HCT116 (cell line): ENCODE data around the gene HTR1E. TPM values are rescaled to one million over a fixed set of nuclear protein-coding genes. Genes with fewer than 3 reads are reported as not detected.

Source experiments
- ATAC-seq: fragments of 200-7000 bp; cut with Tn5 transposase; 2 replicates; pipeline ENCODE4 v1.9.1; 2020; ENCODE audit warnings: mild to moderate bottlenecking, moderate library complexity
- BruUV-seq: library from RNA; stranded (reverse); fragments of 400-500 nt; replicated peaks from 2 replicates; lab custom pipeline; 2021; lab: Mats Ljungman, UMichigan
- CTCF ChIA-PET: fragments of 300-600 bp; sonication (Branson Sonifier 250); formaldehyde crosslinking; loops from one replicate; lab custom pipeline; 2021; ENCODE audit warnings: antibody characterized with exemption; lab: Charles Lee
- POLR2A ChIA-PET: fragments of 300-600, 350-600 bp; sonication (Branson Sonifier 250); formaldehyde crosslinking; loops from one replicate; lab custom pipeline; 2021; ENCODE audit warnings: antibody characterized with exemption; lab: Charles Lee
- RAD21 ChIA-PET, 2 experiments: fragments of 300-600 bp; sonication (Branson Sonifier 250); formaldehyde crosslinking; loops; one replicate each; lab custom pipeline; 2023; ENCODE audit warnings: low total read pairs in 2 of 2; ENCODE audit not compliant: uncharacterized antibody in 2 of 2, unreplicated experiment in 2 of 2, low non-redundant PET in 1 of 2; lab: Charles Lee
- DNase-seq: peaks from one replicate; pipeline ENCODE4 v3.0.0-alpha.2; 2010; ENCODE audit warnings: low read depth, low spot score
- H2AFZ ChIP-seq: fragments of 200-600 bp; shearing (Covaris generic), sonication (generic); 2 replicates; pipeline ENCODE4 v1.6.1; 2017; ENCODE audit warnings: low read depth, mixed run types, mixed read lengths, antibody characterized with exemption, low read length; ENCODE audit not compliant: poor library complexity, severe bottlenecking
- H3K27ac ChIP-seq: 2 replicates; pipeline ENCODE4 v1.5.1; 2012; ENCODE audit warnings: low read depth, low read length
- H3K27me3 ChIP-seq: fragments of 200-600 bp; sonication (generic); 2 replicates; pipeline ENCODE4 v1.6.1; 2016; ENCODE audit warnings: mixed run types, low read length, mixed read lengths; ENCODE audit not compliant: insufficient read depth
- H3K36me3 ChIP-seq, 2 experiments: fragments of 200-500 bp in 1 of 2; fragments of 200-600 bp in 1 of 2; sonication (Bioruptor generic) in 1 of 2; sonication (generic) in 1 of 2; 2 replicates each; pipeline versions ENCODE4 v1.5.1 to v1.6.1; 2014 to 2016; ENCODE audit warnings: low read length in 2 of 2, inconsistent platforms in 1 of 2, mixed read lengths in 1 of 2, mixed run types in 1 of 2; ENCODE audit not compliant: insufficient read depth in 2 of 2, control insufficient read depth in 1 of 2
- H3K4me1 ChIP-seq, 2 experiments: fragments of 200-600 bp in 1 of 2; sonication (generic) in 1 of 2; 2 replicates each; pipeline versions ENCODE4 v1.5.1 to v1.6.1; 2012 to 2017; ENCODE audit warnings: low read length in 2 of 2, inconsistent platforms in 1 of 2, mild to moderate bottlenecking in 1 of 2, mixed read lengths in 1 of 2, mixed run types in 1 of 2, moderate library complexity in 1 of 2; ENCODE audit not compliant: insufficient read depth in 2 of 2, control insufficient read depth in 1 of 2
- H3K4me2 ChIP-seq: fragments of 200-600 bp; sonication (generic); 2 replicates; pipeline ENCODE4 v1.6.1; 2017; ENCODE audit warnings: mixed run types, low read length, mixed read lengths
- H3K4me3 ChIP-seq, 2 experiments: fragments of 200-600 bp in 1 of 2; sonication (generic) in 1 of 2; replicated peaks in 1 of 2; 2 replicates each; pipeline ENCODE4 v1.5.1; 2011 to 2016; ENCODE audit warnings: low read length in 2 of 2, control low read depth in 1 of 2, low read depth in 1 of 2, mild to moderate bottlenecking in 1 of 2, mixed read lengths in 1 of 2, mixed run types in 1 of 2
- H3K79me2 ChIP-seq: fragments of 200-600 bp; sonication (generic); 2 replicates; pipeline ENCODE4 v1.6.1; 2017; ENCODE audit warnings: mild to moderate bottlenecking, mixed run types, low read length, moderate library complexity, mixed read lengths; ENCODE audit not compliant: insufficient read depth
- H3K9ac ChIP-seq: fragments of 200-600 bp; sonication (generic); 2 replicates; pipeline ENCODE4 v1.6.1; 2016; ENCODE audit warnings: low read length, mixed read lengths
- H3K9me2 ChIP-seq: fragments of 200-600 bp; sonication (generic), shearing (Covaris generic); 2 replicates; pipeline ENCODE4 v1.6.1; 2017; ENCODE audit warnings: mixed run types, mild to moderate bottlenecking, moderate library complexity; ENCODE audit not compliant: insufficient read depth
- H3K9me3 ChIP-seq, 2 experiments: fragments of 200-500 bp in 1 of 2; fragments of 200-600 bp in 1 of 2; sonication (Bioruptor generic) in 1 of 2; sonication (generic) in 1 of 2; 2 replicates each; pipeline ENCODE4 v1.6.1; 2014 to 2017; ENCODE audit warnings: low read length in 2 of 2, mixed read lengths in 2 of 2, inconsistent platforms in 1 of 2, low read depth in 1 of 2, mild to moderate bottlenecking in 1 of 2, mixed run types in 1 of 2, moderate library complexity in 1 of 2; ENCODE audit not compliant: control insufficient read depth in 1 of 2, insufficient read depth in 1 of 2
- H4K20me1 ChIP-seq: fragments of 200-600 bp; sonication (generic), shearing (Covaris generic); 2 replicates; pipeline ENCODE4 v1.6.1; 2017; ENCODE audit warnings: mixed run types, mild to moderate bottlenecking, moderate library complexity; ENCODE audit not compliant: insufficient read depth
- ATF3 ChIP-seq: IDR thresholded peaks from 2 replicates; pipeline ENCODE4 v1.6.1; 2012
- CBX3 ChIP-seq: IDR thresholded peaks from 2 replicates; pipeline ENCODE4 v1.6.1; 2012; ENCODE audit warnings: low read depth
- CTCF ChIP-seq, 3 experiments: fragments of 200-600 bp in 1 of 3; sonication (generic) in 1 of 3; IDR thresholded peaks in 2 of 3; conservative IDR thresholded peaks in 1 of 3; 2 replicates each; pipeline ENCODE4 v1.5.1; 2012 to 2017; ENCODE audit warnings: low read depth in 2 of 3, low read length in 2 of 3, antibody characterized with exemption in 1 of 3, borderline replicate concordance in 1 of 3, control low read depth in 1 of 3, mild to moderate bottlenecking in 1 of 3, mixed read lengths in 1 of 3, mixed run types in 1 of 3, moderate library complexity in 1 of 3; ENCODE audit not compliant: insufficient read depth in 1 of 3
- EGR1 ChIP-seq: IDR thresholded peaks from 2 replicates; pipeline ENCODE4 v1.6.1; 2012; ENCODE audit warnings: low read depth
- ELF1 ChIP-seq: IDR thresholded peaks from 2 replicates; pipeline ENCODE4 v1.6.1; 2012; ENCODE audit warnings: low read depth, borderline replicate concordance
- FOSL1 ChIP-seq: IDR thresholded peaks from 2 replicates; pipeline ENCODE4 v1.6.1; 2012; ENCODE audit warnings: low read depth
- POLR2A ChIP-seq: IDR thresholded peaks from 2 replicates; pipeline ENCODE4 v1.7.0; 2011; ENCODE audit warnings: borderline replicate concordance; ENCODE audit not compliant: insufficient read depth, insufficient read length; ENCODE audit errors: extremely low read depth
- POLR2AphosphoS5 ChIP-seq: IDR thresholded peaks from 2 replicates; pipeline ENCODE4 v1.6.1; 2011; ENCODE audit warnings: mild to moderate bottlenecking, low read depth, low read length, moderate library complexity
- RAD21 ChIP-seq: IDR thresholded peaks from 2 replicates; pipeline ENCODE4 v1.6.1; 2012; ENCODE audit warnings: low read depth, mild to moderate bottlenecking
- SP1 ChIP-seq: IDR thresholded peaks from 2 replicates; pipeline ENCODE4 v1.6.1; 2012; ENCODE audit warnings: low read depth
- TCF7L2 ChIP-seq: IDR thresholded peaks from 2 replicates; pipeline ENCODE4 v1.7.0; 2011; ENCODE audit warnings: borderline replicate concordance, inconsistent platforms; ENCODE audit not compliant: insufficient read depth, insufficient read length; ENCODE audit errors: extremely low read depth
- YY1 ChIP-seq: IDR thresholded peaks from 2 replicates; pipeline ENCODE4 v1.6.1; 2011; ENCODE audit warnings: low read length, low read depth, moderate library complexity, mild to moderate bottlenecking; ENCODE audit not compliant: insufficient replicate concordance; ENCODE audit errors: extremely low read depth
- ZBTB33 ChIP-seq: IDR thresholded peaks from 2 replicates; pipeline ENCODE4 v1.6.1; 2011; ENCODE audit warnings: mild to moderate bottlenecking, low read length, moderate library complexity; ENCODE audit not compliant: insufficient replicate concordance; ENCODE audit errors: extremely low read depth
- ZFX ChIP-seq: fragments of 450-650 bp; IDR thresholded peaks from 2 replicates; pipeline ENCODE4 v1.6.1; 2017
- ZNF274 ChIP-seq: fragments of 200-500 bp; sonication (Bioruptor generic); IDR thresholded peaks from 2 replicates; pipeline ENCODE4 v1.6.1; 2014; ENCODE audit warnings: mild to moderate bottlenecking, low read depth, low read length, inconsistent platforms
- intact Hi-C: fragments of 100-400 bp; cut with micrococcal nuclease; formaldehyde crosslinking; loops from 2 replicates; pipeline ENCODE4 v1.10.0; 2022
- total RNA-seq: library from RNA; stranded (reverse); gene quantifications from one replicate; pipeline ENCODE4 v1.2.1, GENCODE V29; 2021; ENCODE audit not compliant: unreplicated experiment

HTR1E gene
- total RNA-seq, 1 experiment from 2014 or later, result not detected

- H3K9me3 ChIP-seq, result no peaks in the 10 kb centered on the region
- H3K4me2 ChIP-seq, result no peak overlapping the region
- no peaks in the 10 kb centered on the region for H3K36me3 ChIP-seq
- CTCF ChIA-PET, result no interaction called here
- ATAC-seq, result no peak
- no TSS peak for BruUV-seq
- no peak for TF ChIP-seq ZNF274
- no peak for TF ChIP-seq YY1
- TF ChIP-seq EGR1, result no peak
- no peak for TF ChIP-seq FOSL1
- no peak for TF ChIP-seq POLR2AphosphoS5
- TF ChIP-seq ELF1, result no peak
- no peak for TF ChIP-seq CBX3
- no peak for TF ChIP-seq TCF7L2
- TF ChIP-seq POLR2A, result no peak
- no peak for TF ChIP-seq ATF3
- TF ChIP-seq ZFX, result no peak
- TF ChIP-seq ZBTB33, result no peak
- no peak for TF ChIP-seq RAD21
- no peak for TF ChIP-seq CTCF (IDR thresholded peaks at IDR 0.05 in 2 of 3, conservative IDR thresholded peaks at IDR 0.05 in 1 of 3; ENCODE audit: borderline replicate concordance in 1 of 3, insufficient read depth in 1 of 3, low read depth in 2 of 3, low read length in 2 of 3)
- TF ChIP-seq SP1, result no peak
- TF ChIP-seq, all 23 proteins: peak for 0
- no peak overlapping the region for H3K27ac ChIP-seq
- H3K4me1 ChIP-seq, result no peaks in the 10 kb centered on the region
- RAD21 ChIA-PET, result no interaction called here
- no peak overlapping the region for H3K9ac ChIP-seq
- H3K79me2 ChIP-seq, result no peaks in the 10 kb centered on the region
- no peak overlapping the region for H2AFZ ChIP-seq
- H4K20me1 ChIP-seq, result no peaks in the 10 kb centered on the region
- intact Hi-C loops, result no loop called here
- no peaks in the 10 kb centered on the region for H3K9me2 ChIP-seq
- POLR2A ChIA-PET, result no interaction called here
- DNase-seq, result no peak
- H3K4me3 ChIP-seq, result no peak overlapping the region
- H3K27me3 ChIP-seq, result peaks cover 33% of the 10 kb centered on the region
Measured at GRCh38 chr6:86969573-86969972, 32.2 kb downstream of the HTR1E start.
